ENCODE measurements around the gene PRR20G. TPM values are rescaled to one million over a fixed set of nuclear protein-coding genes. Genes with fewer than 3 reads are reported as not detected.

Gene PRR20G
- total RNA-seq, 2 experiments from 2014 or later: not detected

DNA sequence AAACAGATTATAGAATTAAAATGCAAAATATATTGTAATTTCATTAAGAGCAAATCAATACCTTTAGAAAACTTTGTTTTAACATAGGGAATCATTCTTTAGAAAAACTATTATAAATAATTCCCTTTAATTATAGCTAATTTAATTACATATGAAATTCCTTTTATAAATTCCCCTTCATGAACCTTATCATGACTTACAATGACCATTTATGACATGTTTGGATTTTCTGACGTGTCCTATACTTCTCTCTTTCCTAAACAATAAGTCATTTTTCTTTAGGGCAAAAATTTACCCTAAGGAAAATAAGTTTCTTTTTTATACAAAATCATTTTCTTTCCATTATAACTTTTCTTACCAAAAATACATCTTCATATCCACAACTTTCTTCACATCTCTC is 37.8 kb downstream of the PRR20G start:
- Mint-ChIP-seq H3K4me3 (no peak overlapping the region), H3K9me3 (ENCODE audit: low read depth) (peaks cover 35% of the 10 kb centered on the region), H3K27ac (no peak overlapping the region), H3K4me1 (no peaks in the 10 kb centered on the region), H3K27me3 (peaks cover 2% of the 10 kb centered on the region), H3K36me3 (ENCODE audit: low read depth) (peaks cover 3% of the 10 kb centered on the region)
- no peak for ATAC-seq
- DNase-seq: no peak
- ChIA-PET POLR2A (interaction anchor here (0.6 kb wide), 1 partner anchor 234 kb away, joined by 3 read pairs; no protein-coding TSS in a partner anchor), CTCF (no interaction called here)
- intact Hi-C loops (cut with DNase I, micrococcal nuclease): no loop called here

DNA sequence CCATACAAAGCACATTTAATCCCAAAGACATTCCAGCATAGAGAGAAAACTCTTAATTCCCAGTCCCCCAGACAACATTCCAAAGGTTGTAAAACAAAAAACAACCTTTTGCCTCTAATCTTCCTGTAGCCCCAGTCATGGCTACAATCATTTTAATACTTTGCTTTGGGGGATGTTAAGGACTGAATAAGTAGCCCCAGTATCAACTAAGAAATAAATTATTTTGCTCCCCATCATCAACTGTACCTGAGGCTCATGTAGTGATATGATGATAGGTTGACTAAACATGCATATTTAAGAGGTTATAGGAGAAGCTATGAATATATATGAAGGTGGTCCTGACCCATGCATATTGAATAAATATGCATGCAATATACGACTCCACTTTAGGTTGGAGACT is 40.6 kb downstream of the PRR20G start:
- Mint-ChIP-seq H3K4me3 (no peak overlapping the region), H3K27me3 (peaks cover under 1% of the 10 kb centered on the region), H3K9me3 (ENCODE audit: low read depth) (peaks cover 40% of the 10 kb centered on the region), H3K4me1 (no peaks in the 10 kb centered on the region), H3K36me3 (ENCODE audit: low read depth) (peaks cover 3% of the 10 kb centered on the region), H3K27ac (no peak overlapping the region)
- intact Hi-C loops (cut with DNase I, micrococcal nuclease): no loop called here
- DNase-seq (no peak), ATAC-seq (no peak)
- POLR2A ChIA-PET: no interaction called here
- CTCF ChIA-PET: no interaction called here

DNA sequence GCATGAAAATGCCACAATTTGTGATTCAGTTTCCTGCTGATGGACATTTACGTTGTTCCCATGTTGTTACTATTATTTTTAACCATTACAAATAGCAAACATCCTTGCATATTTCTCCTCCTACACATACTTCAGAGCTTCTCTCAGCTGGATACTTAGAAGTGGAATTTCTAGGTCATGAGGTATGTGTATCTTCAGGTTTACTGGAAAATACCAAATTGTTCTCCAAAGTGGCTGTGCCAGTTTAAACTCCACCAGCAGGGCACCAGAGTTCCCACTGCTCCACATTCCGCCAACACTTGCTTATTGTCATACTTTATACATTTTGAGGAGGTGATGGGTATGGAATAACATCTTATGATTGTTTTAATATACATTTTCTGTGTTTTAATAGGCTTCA is 49.2 kb downstream of the PRR20G start:
- peaks cover 18% of the 10 kb centered on the region for H3K9me3 Mint-ChIP-seq (ENCODE audit: low read depth)
- no peaks in the 10 kb centered on the region for H3K4me1 Mint-ChIP-seq
- no peak overlapping the region for H3K27ac Mint-ChIP-seq
- no peak for ATAC-seq
- ChIA-PET POLR2A (no interaction called here), CTCF (no interaction called here)
- intact Hi-C loops (cut with DNase I, micrococcal nuclease): no loop called here
- H3K4me3 Mint-ChIP-seq: no peak overlapping the region
- H3K36me3 Mint-ChIP-seq (ENCODE audit: low read depth): peaks cover 2% of the 10 kb centered on the region
- DNase-seq: no peak
- H3K27me3 Mint-ChIP-seq: peaks cover 9% of the 10 kb centered on the region

DNA sequence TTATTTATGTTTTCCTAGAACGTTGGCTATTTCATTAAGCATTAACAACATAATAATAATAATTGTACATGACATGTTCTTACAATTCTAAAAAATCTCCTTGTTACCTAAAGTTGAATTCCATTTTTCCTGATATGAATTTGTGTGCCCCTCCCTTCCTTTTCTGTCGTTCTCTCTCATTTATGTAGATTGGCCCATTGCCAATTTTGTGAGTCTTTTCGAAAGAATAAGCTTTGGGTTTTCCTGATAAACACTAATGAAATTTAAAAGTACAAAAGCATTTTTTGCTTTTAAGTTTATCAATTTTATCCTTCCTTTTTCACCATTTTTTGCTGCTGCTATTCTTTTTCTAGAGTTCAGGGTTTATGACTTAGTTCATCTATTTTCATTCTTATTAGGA is 50.0 kb downstream of the PRR20G start:
- CTCF ChIA-PET: interaction anchor here (0.6 kb wide), 1 partner anchor 169 kb away, joined by 3 read pairs; no protein-coding TSS in a partner anchor
- peaks cover 9% of the 10 kb centered on the region for H3K27me3 Mint-ChIP-seq
- ATAC-seq: no peak

DNA sequence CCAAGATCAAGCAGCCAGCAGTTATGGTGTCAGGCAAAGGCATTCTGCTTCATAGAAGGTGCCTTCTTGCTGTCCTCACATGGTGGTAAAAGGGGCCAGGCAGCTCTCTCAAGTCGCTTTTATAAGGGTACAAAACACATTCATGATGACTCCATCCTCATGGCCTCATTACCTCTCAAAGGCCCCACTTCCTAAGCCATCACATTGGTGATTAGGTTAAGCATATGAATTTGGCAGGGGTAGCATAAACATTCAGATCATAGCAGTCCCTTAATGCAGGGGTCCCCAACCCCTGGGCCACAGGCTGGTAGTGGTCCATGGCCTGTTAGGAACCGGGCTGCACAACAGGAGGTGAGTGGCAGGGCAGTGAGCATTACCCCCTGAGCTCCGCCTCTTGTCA is 52.1 kb downstream of the PRR20G start:
- ATAC-seq (no peak), DNase-seq (no peak)
- ChIA-PET POLR2A (no interaction called here), CTCF (no interaction called here)
- H3K9me3 Mint-ChIP-seq (ENCODE audit: low read depth): peaks cover 7% of the 10 kb centered on the region
- H3K4me1 Mint-ChIP-seq: no peaks in the 10 kb centered on the region
- H3K4me3 Mint-ChIP-seq: no peak overlapping the region
- peaks cover 2% of the 10 kb centered on the region for H3K36me3 Mint-ChIP-seq (ENCODE audit: low read depth)
- intact Hi-C loops (cut with DNase I, micrococcal nuclease): no loop called here
- H3K27ac Mint-ChIP-seq: no peak overlapping the region
- H3K27me3 Mint-ChIP-seq: peaks cover 9% of the 10 kb centered on the region

More for the DNA sequence above, 50.0 kb downstream of the PRR20G start:
- H3K9me3 Mint-ChIP-seq (ENCODE audit: low read depth): peaks cover 17% of the 10 kb centered on the region
- DNase-seq: no peak
- H3K36me3 Mint-ChIP-seq (ENCODE audit: low read depth): peaks cover 2% of the 10 kb centered on the region
- POLR2A ChIA-PET: no interaction called here
- H3K4me1 Mint-ChIP-seq: no peaks in the 10 kb centered on the region
- H3K27ac Mint-ChIP-seq: no peak overlapping the region
- no peak overlapping the region for H3K4me3 Mint-ChIP-seq
- intact Hi-C loops (cut with DNase I, micrococcal nuclease): no loop called here

DNA sequence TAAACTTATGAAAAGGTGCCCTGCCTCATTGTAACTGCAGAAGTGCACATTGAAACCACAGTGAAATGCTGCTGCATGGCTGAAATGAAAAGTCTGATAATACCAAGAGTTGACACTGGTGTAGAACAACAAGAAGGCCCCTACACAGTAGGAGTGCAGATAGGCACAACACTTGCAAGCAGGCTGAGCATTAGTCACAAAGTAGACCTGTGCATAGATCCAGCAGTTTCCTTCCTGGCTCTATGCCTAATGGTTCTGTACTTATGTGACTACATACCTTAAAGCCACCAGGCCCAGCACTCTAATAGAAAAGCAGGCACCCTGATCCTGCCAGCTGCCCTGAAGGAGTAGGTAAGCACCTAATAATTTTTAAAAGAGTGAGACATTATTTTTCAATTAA is 53.1 kb downstream of the PRR20G start:
- Mint-ChIP-seq H3K9me3 (ENCODE audit: low read depth) (peaks cover 5% of the 10 kb centered on the region), H3K36me3 (ENCODE audit: low read depth) (no peaks in the 10 kb centered on the region), H3K27ac (no peak overlapping the region), H3K4me3 (no peak overlapping the region), H3K4me1 (no peaks in the 10 kb centered on the region), H3K27me3 (peaks cover 5% of the 10 kb centered on the region)
- no peak for ATAC-seq
- no peak for DNase-seq
- ChIA-PET CTCF (no interaction called here), POLR2A (no interaction called here)
- intact Hi-C loops (cut with DNase I, micrococcal nuclease): no loop called here

Other genes starting within 250 kb of the PRR20G start
- not detected for gene PRR23E, start 94.9 kb downstream of the PRR20G start, total RNA-seq